K562 (cell line): ENCODE data around the gene HSD11B2. TPM values are rescaled to one million over a fixed set of nuclear protein-coding genes. Genes with fewer than 3 reads are reported as not detected.

Experiments used
- ATAC-seq: fragments of 200-7000 bp; cut with Tn5 transposase; 3 replicates; pipeline ENCODE4 v1.9.1; 2020; ENCODE audit warnings: moderate library complexity
- BruUV-seq: library from RNA; stranded (reverse); fragments of 400-500 nt; replicated peaks from 2 replicates; lab custom pipeline; 2021; lab: Mats Ljungman, UMichigan
- CTCF ChIA-PET: fragments of 300-600 bp; formaldehyde crosslinking; extraction: SDS; loops from one replicate; lab custom pipeline; 2021; ENCODE audit warnings: low intra/inter-chr PET ratio; lab: Yijun Ruan, JAX
- POLR2A ChIA-PET: fragments of 300-600, 350-650 bp; sonication (Branson Sonifier 250); formaldehyde crosslinking; extraction: SDS; loops from one replicate; lab custom pipeline; 2021; ENCODE audit warnings: antibody characterized with exemption, inconsistent platforms; lab: Yijun Ruan, JAX
- DNase-seq, 4 experiments: peaks; one replicate each; pipeline versions ENCODE4 v3.0.0 to v3.0.0-alpha.2; 2011 to 2018; ENCODE audit warnings: low spot score in 3 of 4, mixed read lengths in 3 of 4; ENCODE audit errors: extremely low read depth in 1 of 4
- FAIRE-seq: peaks from 2 replicates; lab custom pipeline; 2011; peaks lifted over from hg19 to GRCh38; lab: Jason Lieb, UNC
- H2AFZ ChIP-seq: 2 replicates; pipeline ENCODE4 v1.6.0; 2011; ENCODE audit warnings: low read depth, low read length, control low read depth, inconsistent platforms
- H3K27ac ChIP-seq: fragments of 200-600 bp; 3 replicates; pipeline ENCODE4 v1.8.0; 2011; ENCODE audit warnings: low read depth, mild to moderate bottlenecking, control low read depth, inconsistent platforms, low read length, moderate library complexity, mixed read lengths; ENCODE audit errors: extremely low read depth
- H3K27me3 ChIP-seq, 2 experiments: fragments of 300-600 bp in 1 of 2; 2 replicates in 1 of 2; 3 replicates in 1 of 2; pipeline versions ENCODE4 v1.6.0 to v1.8.0; 2011; ENCODE audit warnings: inconsistent platforms in 2 of 2, low read length in 2 of 2, mild to moderate bottlenecking in 1 of 2, mixed read lengths in 1 of 2, moderate library complexity in 1 of 2; ENCODE audit not compliant: control insufficient read depth in 2 of 2, insufficient read depth in 2 of 2
- H3K36me3 ChIP-seq: fragments of 300-600 bp; 3 replicates; pipeline ENCODE4 v1.8.0; 2011; ENCODE audit warnings: mild to moderate bottlenecking, low read length, inconsistent platforms; ENCODE audit not compliant: control insufficient read depth, insufficient read depth
- H3K4me1 ChIP-seq, 2 experiments: fragments of 200-600 bp in 1 of 2; replicated peaks in 1 of 2; 2 replicates in 1 of 2; 3 replicates in 1 of 2; pipeline versions ENCODE4 v1.5.1 to v1.8.0; 2011; ENCODE audit warnings: inconsistent platforms in 2 of 2, low read length in 2 of 2, mild to moderate bottlenecking in 1 of 2, mixed read lengths in 1 of 2, moderate library complexity in 1 of 2; ENCODE audit not compliant: control insufficient read depth in 2 of 2, insufficient read depth in 2 of 2
- H3K4me2 ChIP-seq: 2 replicates; pipeline ENCODE4 v1.6.1; 2011; ENCODE audit warnings: low read length, control low read depth, inconsistent platforms, mixed read lengths; ENCODE audit not compliant: insufficient read depth
- H3K4me3 ChIP-seq: fragments of 200-600 bp; sonication (generic), shearing (Covaris generic); 2 replicates; pipeline ENCODE4 v1.5.1; 2016; ENCODE audit warnings: control low read depth, inconsistent platforms
- H3K79me2 ChIP-seq: fragments of 200-600 bp; 3 replicates; pipeline ENCODE4 v1.8.0; 2011; ENCODE audit warnings: low read length, inconsistent platforms; ENCODE audit not compliant: control insufficient read depth, insufficient read depth
- H3K9ac ChIP-seq, 2 experiments: 2 replicates each; pipeline versions ENCODE4 v1.6.0 to v1.6.1; 2011; ENCODE audit warnings: low read depth in 2 of 2, low read length in 2 of 2, control low read depth in 1 of 2, inconsistent platforms in 1 of 2, mild to moderate bottlenecking in 1 of 2, mixed read lengths in 1 of 2; ENCODE audit not compliant: insufficient read depth in 1 of 2
- H3K9me1 ChIP-seq: one replicate; pipeline ENCODE4 v1.6.0; 2011; ENCODE audit warnings: inconsistent platforms, mild to moderate bottlenecking, low read length, moderate library complexity; ENCODE audit not compliant: control insufficient read depth, insufficient read depth
- H3K9me3 ChIP-seq: replicated peaks from 2 replicates; pipeline ENCODE4 v1.5.1; 2011; ENCODE audit warnings: low read depth, low read length, inconsistent platforms; ENCODE audit not compliant: control insufficient read depth, insufficient read depth
- H4K20me1 ChIP-seq: replicated peaks from 2 replicates; pipeline ENCODE4 v1.6.1; 2011; ENCODE audit warnings: low read length, inconsistent platforms, mixed read lengths; ENCODE audit not compliant: control insufficient read depth, insufficient read depth
- ELF2 ChIP-seq: fragments of 250-450 bp; sonication (Bioruptor Pico); IDR thresholded peaks from 2 replicates; pipeline ENCODE4 v1.5.0; 2021; ENCODE audit warnings: mild to moderate bottlenecking
- FOXJ2 ChIP-seq: fragments of 200-800 bp; sonication (Bioruptor generic); IDR thresholded peaks from 2 replicates; pipeline ENCODE4 v1.6.1; 2016; ENCODE audit warnings: missing genetic modification characterization, missing compliant biosample characterization
- SRSF9 ChIP-seq: fragments of 200-400 bp; formaldehyde crosslinking; IDR thresholded peaks from 2 replicates; pipeline ENCODE4 v1.6.1; 2017; ENCODE audit warnings: low read depth, low read length, borderline replicate concordance
- ZBED1 ChIP-seq: IDR thresholded peaks from 2 replicates; pipeline ENCODE4 v1.6.1; 2014
- ZBTB8A ChIP-seq: fragments of 450-650 bp; IDR thresholded peaks from 2 replicates; pipeline ENCODE4 v1.6.1; 2018; ENCODE audit warnings: mild to moderate bottlenecking, moderate library complexity; ENCODE audit not compliant: partially characterized antibody
- ZSCAN32 ChIP-seq: fragments of 450-650 bp; formaldehyde crosslinking; IDR thresholded peaks from 2 replicates; pipeline ENCODE4 v1.4.0; 2020; ENCODE audit warnings: mild to moderate bottlenecking, moderate library complexity
- WGBS: fragments of 100-300 bp; shearing (Covaris generic); methylation state at CpG from one replicate; pipeline ENCODE4 v1.1.6; 2016; ENCODE audit warnings: low coverage, mixed read lengths; ENCODE audit not compliant: insufficient coverage; ENCODE audit errors: missing lambda C conversion rate; 5-methylcytosine and 5-hydroxymethylcytosine counted together
- in situ Hi-C: fragments of 300-500 bp; cut with MboI; formaldehyde crosslinking; loops from 4 replicates; pipeline ENCODE4 v1.15.0; 2018; ENCODE audit warnings: inconsistent platforms, mixed read lengths
- intact Hi-C: fragments of 100-400 bp; cut with micrococcal nuclease; formaldehyde crosslinking; loops from 2 replicates; pipeline ENCODE4 v1.14.2; 2022
- polyA plus RNA-seq, 8 experiments: library from polyadenylated mRNA; depleted of rRNA in 4 of 8; stranded (reverse) in 5 of 8; unstranded in 3 of 8; fragments of >200 nt; fragmentation: Nextera tagmentation in 2 of 8; fragmentation: Illumina TruSeq in 1 of 8; extraction: Ambion mirVana in 2 of 8; extraction: Trizol in 1 of 8; gene quantifications; 2 replicates each; pipeline versions ENCODE4 v1.2.1 to v1.2.3, GENCODE V29; 2011 to 2014; ENCODE audit warnings: inconsistent platforms in 1 of 8, missing spikeins in 1 of 8
- total RNA-seq, 7 experiments: library from RNA; depleted of rRNA in 6 of 7; stranded (reverse); fragments of >200 nt in 6 of 7; fragmentation: Illumina TruSeq in 2 of 7; extraction: Trizol in 2 of 7; gene quantifications; 2 replicates each; pipeline versions ENCODE4 v1.2.1 to v1.2.3, GENCODE V29; 2011 to 2021; ENCODE audit warnings: low replicate concordance in 1 of 7
- TF ChIP-seq, protein P1 (sequence below): fragments of 450-650 bp; IDR thresholded peaks from 2 replicates; pipeline ENCODE4 v1.6.1; 2018; ENCODE audit not compliant: partially characterized antibody
- TF ChIP-seq, protein P2 (sequence below): fragments of 450-650 bp; IDR thresholded peaks from 2 replicates; pipeline ENCODE4 v1.6.1; 2014; ENCODE audit warnings: low read depth, mild to moderate bottlenecking, moderate library complexity, borderline replicate concordance
- TF ChIP-seq, protein P3 (sequence below): fragments of 150-350 bp; IDR thresholded peaks from 2 replicates; pipeline ENCODE4 v1.6.1; 2014; ENCODE audit warnings: low read depth, mild to moderate bottlenecking, low read length, borderline replicate concordance
- TF ChIP-seq, protein P4 (sequence below): fragments of 250-450 bp; sonication (Bioruptor Pico); IDR thresholded peaks from 2 replicates; pipeline ENCODE4 v1.5.0; 2021

The HSD11B2 gene
- total and polyA plus RNA-seq, 9 of the 15 experiments (the other 6 are each of a cell fraction or from before 2014, with no cell fraction given) = 0.08 to 2.0 (median 0.79) TPM

DNA sequence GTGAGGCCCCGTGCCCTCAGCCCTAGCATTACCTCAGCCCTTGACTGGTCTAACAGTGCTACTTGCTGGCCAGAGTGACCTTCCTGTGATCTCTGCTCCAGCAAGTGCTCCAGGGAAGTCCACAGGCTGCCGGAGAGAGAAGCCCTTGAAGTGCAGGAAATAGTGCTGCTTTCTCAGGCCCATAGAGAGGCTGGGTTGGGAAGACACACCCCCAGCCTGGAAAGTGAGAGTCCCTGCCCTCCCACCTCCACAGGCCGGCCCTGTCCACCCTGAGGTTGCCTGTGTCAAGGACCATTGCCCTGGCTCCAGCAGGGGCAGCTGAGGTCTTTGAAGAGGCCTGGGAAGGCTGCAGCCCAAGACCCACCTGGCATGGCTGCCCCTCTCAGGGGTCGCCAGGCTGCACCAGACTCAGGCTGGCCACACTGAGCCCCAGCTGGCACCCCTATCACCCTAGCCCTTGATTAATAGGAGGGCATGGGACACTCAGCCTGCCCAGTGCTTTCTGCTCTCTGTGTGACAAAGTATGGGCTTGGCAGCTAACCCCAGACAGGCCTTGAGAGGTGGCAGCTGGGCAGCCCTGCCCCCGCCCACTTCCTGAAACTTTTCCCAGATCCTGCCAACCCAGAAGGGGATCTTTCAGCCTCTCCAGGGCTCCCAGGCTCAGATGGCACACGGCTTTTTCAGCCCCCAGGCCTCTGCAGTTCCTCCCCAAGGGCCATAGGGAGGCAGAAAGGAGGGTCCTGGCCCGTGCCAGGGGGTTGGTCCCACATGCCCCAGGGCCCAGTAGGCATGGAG is 28.3 kb downstream of the HSD11B2 start (continued):
- TF ChIP-seq, protein P1, sequence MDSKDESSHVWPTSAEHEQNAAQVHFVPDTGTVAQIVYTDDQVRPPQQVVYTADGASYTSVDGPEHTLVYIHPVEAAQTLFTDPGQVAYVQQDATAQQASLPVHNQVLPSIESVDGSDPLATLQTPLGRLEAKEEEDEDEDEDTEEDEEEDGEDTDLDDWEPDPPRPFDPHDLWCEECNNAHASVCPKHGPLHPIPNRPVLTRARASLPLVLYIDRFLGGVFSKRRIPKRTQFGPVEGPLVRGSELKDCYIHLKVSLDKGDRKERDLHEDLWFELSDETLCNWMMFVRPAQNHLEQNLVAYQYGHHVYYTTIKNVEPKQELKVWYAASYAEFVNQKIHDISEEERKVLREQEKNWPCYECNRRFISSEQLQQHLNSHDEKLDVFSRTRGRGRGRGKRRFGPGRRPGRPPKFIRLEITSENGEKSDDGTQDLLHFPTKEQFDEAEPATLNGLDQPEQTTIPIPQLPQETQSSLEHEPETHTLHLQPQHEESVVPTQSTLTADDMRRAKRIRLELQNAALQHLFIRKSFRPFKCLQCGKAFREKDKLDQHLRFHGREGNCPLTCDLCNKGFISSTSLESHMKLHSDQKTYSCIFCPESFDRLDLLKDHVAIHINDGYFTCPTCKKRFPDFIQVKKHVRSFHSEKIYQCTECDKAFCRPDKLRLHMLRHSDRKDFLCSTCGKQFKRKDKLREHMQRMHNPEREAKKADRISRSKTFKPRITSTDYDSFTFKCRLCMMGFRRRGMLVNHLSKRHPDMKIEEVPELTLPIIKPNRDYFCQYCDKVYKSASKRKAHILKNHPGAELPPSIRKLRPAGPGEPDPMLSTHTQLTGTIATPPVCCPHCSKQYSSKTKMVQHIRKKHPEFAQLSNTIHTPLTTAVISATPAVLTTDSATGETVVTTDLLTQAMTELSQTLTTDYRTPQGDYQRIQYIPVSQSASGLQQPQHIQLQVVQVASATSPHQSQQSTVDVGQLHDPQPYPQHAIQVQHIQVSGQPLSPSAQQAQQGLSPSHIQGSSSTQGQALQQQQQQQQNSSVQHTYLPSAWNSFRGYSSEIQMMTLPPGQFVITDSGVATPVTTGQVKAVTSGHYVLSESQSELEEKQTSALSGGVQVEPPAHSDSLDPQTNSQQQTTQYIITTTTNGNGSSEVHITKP = no peak
- TF ChIP-seq ZSCAN32 (CRISPR knock-in tag) = no peak

DNA sequence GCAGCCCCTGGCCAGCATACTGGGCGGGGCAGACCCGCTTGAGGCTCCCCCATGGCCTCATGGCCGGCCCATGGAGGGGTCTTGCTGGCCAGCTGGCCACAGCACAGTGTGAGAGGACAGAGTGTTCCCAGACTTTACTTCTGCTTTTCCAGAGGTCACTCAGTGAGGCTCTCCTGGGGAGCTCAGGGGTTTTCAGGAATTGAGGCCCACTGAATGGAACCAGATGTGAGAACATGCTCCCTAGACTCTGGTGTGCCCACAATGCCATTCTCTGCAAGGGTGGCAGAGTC is 28.9 kb downstream of the HSD11B2 start:
- Histone ChIP-seq H3K9me1 (peaks cover 21% of the 10 kb centered on the region), H2AFZ (no peak overlapping the region), H3K79me2 (peaks cover 37% of the 10 kb centered on the region), H3K36me3 (peaks cover 28% of the 10 kb centered on the region; the same call in 2 of the 3 replicates), H3K27ac (peak overlapping the region; percentile 15; the same call in 2 of the 3 replicates), H4K20me1 (peaks cover 47% of the 10 kb centered on the region), H3K9me3 (no peaks in the 10 kb centered on the region), H3K4me3 (no peak overlapping the region), H3K4me1 (peaks cover 26 to 46% of the 10 kb centered on the region in 2 experiments), H3K4me2 (peak overlapping the region; percentile 52; the same call in 1 of the 2 replicates), H3K27me3 (no peaks in the 10 kb centered on the region), H3K9ac (peak overlapping the region; percentile 7 to 85; a peak in 3 of 4 replicates)
- 18% methylated on average over 3 of the region's 3 CpGs for WGBS
- DNase-seq = no peak
- intact Hi-C loops = loop anchor here (10.0 kb wide), 1 partner anchor 505 kb away; no protein-coding TSS in a partner anchor
- ChIA-PET POLR2A (interaction anchor here (0.6 to 1.3 kb wide), 4 partner anchors 8 to 135 kb away, joined by 3 to 6 read pairs (median 4); no protein-coding TSS in a partner anchor), CTCF (no interaction called here)
- ATAC-seq = peak; percentile 54
- FAIRE-seq = no peak
- in situ Hi-C loops = no loop called here
- no TSS peak for BruUV-seq
- no peak for TF ChIP-seq SRSF9
- TF ChIP-seq ZBED1 = no peak
- TF ChIP-seq, protein P2, sequence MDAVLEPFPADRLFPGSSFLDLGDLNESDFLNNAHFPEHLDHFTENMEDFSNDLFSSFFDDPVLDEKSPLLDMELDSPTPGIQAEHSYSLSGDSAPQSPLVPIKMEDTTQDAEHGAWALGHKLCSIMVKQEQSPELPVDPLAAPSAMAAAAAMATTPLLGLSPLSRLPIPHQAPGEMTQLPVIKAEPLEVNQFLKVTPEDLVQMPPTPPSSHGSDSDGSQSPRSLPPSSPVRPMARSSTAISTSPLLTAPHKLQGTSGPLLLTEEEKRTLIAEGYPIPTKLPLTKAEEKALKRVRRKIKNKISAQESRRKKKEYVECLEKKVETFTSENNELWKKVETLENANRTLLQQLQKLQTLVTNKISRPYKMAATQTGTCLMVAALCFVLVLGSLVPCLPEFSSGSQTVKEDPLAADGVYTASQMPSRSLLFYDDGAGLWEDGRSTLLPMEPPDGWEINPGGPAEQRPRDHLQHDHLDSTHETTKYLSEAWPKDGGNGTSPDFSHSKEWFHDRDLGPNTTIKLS = no peak
- TF ChIP-seq, protein P3, sequence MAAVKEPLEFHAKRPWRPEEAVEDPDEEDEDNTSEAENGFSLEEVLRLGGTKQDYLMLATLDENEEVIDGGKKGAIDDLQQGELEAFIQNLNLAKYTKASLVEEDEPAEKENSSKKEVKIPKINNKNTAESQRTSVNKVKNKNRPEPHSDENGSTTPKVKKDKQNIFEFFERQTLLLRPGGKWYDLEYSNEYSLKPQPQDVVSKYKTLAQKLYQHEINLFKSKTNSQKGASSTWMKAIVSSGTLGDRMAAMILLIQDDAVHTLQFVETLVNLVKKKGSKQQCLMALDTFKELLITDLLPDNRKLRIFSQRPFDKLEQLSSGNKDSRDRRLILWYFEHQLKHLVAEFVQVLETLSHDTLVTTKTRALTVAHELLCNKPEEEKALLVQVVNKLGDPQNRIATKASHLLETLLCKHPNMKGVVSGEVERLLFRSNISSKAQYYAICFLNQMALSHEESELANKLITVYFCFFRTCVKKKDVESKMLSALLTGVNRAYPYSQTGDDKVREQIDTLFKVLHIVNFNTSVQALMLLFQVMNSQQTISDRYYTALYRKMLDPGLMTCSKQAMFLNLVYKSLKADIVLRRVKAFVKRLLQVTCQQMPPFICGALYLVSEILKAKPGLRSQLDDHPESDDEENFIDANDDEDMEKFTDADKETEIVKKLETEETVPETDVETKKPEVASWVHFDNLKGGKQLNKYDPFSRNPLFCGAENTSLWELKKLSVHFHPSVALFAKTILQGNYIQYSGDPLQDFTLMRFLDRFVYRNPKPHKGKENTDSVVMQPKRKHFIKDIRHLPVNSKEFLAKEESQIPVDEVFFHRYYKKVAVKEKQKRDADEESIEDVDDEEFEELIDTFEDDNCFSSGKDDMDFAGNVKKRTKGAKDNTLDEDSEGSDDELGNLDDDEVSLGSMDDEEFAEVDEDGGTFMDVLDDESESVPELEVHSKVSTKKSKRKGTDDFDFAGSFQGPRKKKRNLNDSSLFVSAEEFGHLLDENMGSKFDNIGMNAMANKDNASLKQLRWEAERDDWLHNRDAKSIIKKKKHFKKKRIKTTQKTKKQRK = no peak
- no peak for TF ChIP-seq FOXJ2 (tag)
- TF ChIP-seq, protein P4, sequence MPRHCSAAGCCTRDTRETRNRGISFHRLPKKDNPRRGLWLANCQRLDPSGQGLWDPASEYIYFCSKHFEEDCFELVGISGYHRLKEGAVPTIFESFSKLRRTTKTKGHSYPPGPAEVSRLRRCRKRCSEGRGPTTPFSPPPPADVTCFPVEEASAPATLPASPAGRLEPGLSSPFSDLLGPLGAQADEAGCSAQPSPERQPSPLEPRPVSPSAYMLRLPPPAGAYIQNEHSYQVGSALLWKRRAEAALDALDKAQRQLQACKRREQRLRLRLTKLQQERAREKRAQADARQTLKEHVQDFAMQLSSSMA (CRISPR knock-in tag) = no peak
- TF ChIP-seq ZBTB8A = no peak
- TF ChIP-seq ELF2 (CRISPR knock-in tag) = no peak
